Endometrial microvascular endothelial cells (primary cell): ENCODE measurements around the gene TGFB2. TPM values are rescaled to one million over a fixed set of nuclear protein-coding genes. Genes with fewer than 3 reads are reported as not detected.

Source experiments
- in situ Hi-C: cut with HindIII; loops from 2 replicates; pipeline ENCODE4 v1.10.0; 2017; ENCODE audit warnings: low sequenced_read_pairs, low pct_unique_long_range_greater_than_20kb; ENCODE audit errors: inconsistent ontology term
- total RNA-seq: library from RNA; depleted of rRNA; stranded (reverse); fragments of >200 nt; gene quantifications from one replicate; pipeline ENCODE4 v1.2.3, GENCODE V29; 2015; ENCODE audit errors: inconsistent ontology term

Gene TGFB2
- total RNA-seq, 1 donor from 2014 or later, result 8.5 TPM

- in situ Hi-C loops, result no loop called here
Observed at GRCh38 chr1:218443255-218443654, 98.1 kb downstream of the TGFB2 start.

GRCh38 chr1:218444173-218444572, 99.0 kb downstream of the TGFB2 start:
- in situ Hi-C loops, result no loop called here

- in situ Hi-C loops, result no loop called here
Observed at GRCh38 chr1:218444588-218444987, 99.5 kb downstream of the TGFB2 start.

- in situ Hi-C loops, result no loop called here
Observed at GRCh38 chr1:218447010-218447689, 102.0 kb downstream of the TGFB2 start.

GRCh38 chr1:218451415-218451814, 106.3 kb downstream of the TGFB2 start:
- in situ Hi-C loops, result no loop called here

GRCh38 chr1:218454700-218455282, 109.7 kb downstream of the TGFB2 start:
- in situ Hi-C loops, result no loop called here

GRCh38 chr1:218456444-218456843, 111.3 kb downstream of the TGFB2 start:
- in situ Hi-C loops, result no loop called here

- in situ Hi-C loops, result no loop called here
Observed at GRCh38 chr1:218459450-218459849, 114.3 kb downstream of the TGFB2 start.

GRCh38 chr1:218459878-218460711, 115.0 kb downstream of the TGFB2 start:
- in situ Hi-C loops, result no loop called here

GRCh38 chr1:218461351-218461750, 116.2 kb downstream of the TGFB2 start:
- in situ Hi-C loops, result no loop called here

GRCh38 chr1:218462116-218462515, 117.0 kb downstream of the TGFB2 start:
- in situ Hi-C loops, result no loop called here

GRCh38 chr1:218462587-218462986, 117.5 kb downstream of the TGFB2 start:
- in situ Hi-C loops, result no loop called here

- in situ Hi-C loops, result no loop called here
Observed at GRCh38 chr1:218463194-218464156, 118.3 kb downstream of the TGFB2 start.

GRCh38 chr1:218464871-218465270, 119.7 kb downstream of the TGFB2 start:
- in situ Hi-C loops, result no loop called here

GRCh38 chr1:218466341-218467010, 121.3 kb downstream of the TGFB2 start:
- in situ Hi-C loops, result no loop called here

- in situ Hi-C loops, result no loop called here
Observed at GRCh38 chr1:218467101-218468072, 122.3 kb downstream of the TGFB2 start.

GRCh38 chr1:218468711-218469110, 123.6 kb downstream of the TGFB2 start:
- in situ Hi-C loops, result no loop called here
